NCI-H345 treated with DMSO at 0.1 percent for 48 hours (cell line): ENCODE data around the gene STK32B.
"Not testable (repeated sequence)": the region's sequence is repeated elsewhere in the genome, so short reads cannot be mapped to it uniquely, and the experiment has no call there.

ENCODE experiments used
- DNase-seq: peaks from one replicate; lab custom pipeline; 2025; ENCODE audit not compliant: unreplicated experiment; lab: John Stamatoyannopoulos, UW

STK32B gene

GRCh38 chr4:5156682-5157081 is 105.4 kb downstream of the STK32B start:
- no peak for DNase-seq

- DNase-seq, result peak; percentile 77
Observed at GRCh38 chr4:5157791-5158770, 106.8 kb downstream of the STK32B start.

GRCh38 chr4:5158825-5159224 is 107.5 kb downstream of the STK32B start:
- DNase-seq, result no peak

- no peak for DNase-seq
Observed at GRCh38 chr4:5160668-5161067, 109.4 kb downstream of the STK32B start.

- DNase-seq, result no peak
Observed at GRCh38 chr4:5162909-5163508, 111.7 kb downstream of the STK32B start.

- no peak for DNase-seq
Observed at GRCh38 chr4:5164221-5164912, 113.1 kb downstream of the STK32B start.

- DNase-seq, result no peak
Observed at GRCh38 chr4:5165420-5166369, 114.4 kb downstream of the STK32B start.

GRCh38 chr4:5166377-5166776 is 115.1 kb downstream of the STK32B start:
- DNase-seq, result no peak

GRCh38 chr4:5168891-5169290 is 117.6 kb downstream of the STK32B start:
- DNase-seq, result no peak

GRCh38 chr4:5175836-5176235 is 124.6 kb downstream of the STK32B start:
- not testable (repeated sequence) for DNase-seq

- DNase-seq, result no peak
Observed at GRCh38 chr4:5184606-5185005, 133.3 kb downstream of the STK32B start.

- DNase-seq, result no peak
Observed at GRCh38 chr4:5185551-5185950, 134.3 kb downstream of the STK32B start.

- peak; percentile 30 for DNase-seq
Observed at GRCh38 chr4:5186271-5187064, 135.2 kb downstream of the STK32B start.

- DNase-seq, result no peak
Observed at GRCh38 chr4:5188130-5188529, 136.8 kb downstream of the STK32B start.

GRCh38 chr4:5191831-5192230 is 140.6 kb downstream of the STK32B start:
- no peak for DNase-seq

- DNase-seq, result no peak
Observed at GRCh38 chr4:5192271-5192670, 141.0 kb downstream of the STK32B start.

GRCh38 chr4:5192678-5193077 is 141.4 kb downstream of the STK32B start:
- DNase-seq, result no peak

GRCh38 chr4:5198656-5199541 is 147.6 kb downstream of the STK32B start:
- peak; percentile 85 for DNase-seq

- DNase-seq, result no peak
Observed at GRCh38 chr4:5199912-5200311, 148.6 kb downstream of the STK32B start.
